ENCODE data around the gene SMAD3.

Gene SMAD3

GRCh38 chr15:67167091-67167490, 101.7 kb downstream of the SMAD3 start:
- no peak for DNase-seq

DNA sequence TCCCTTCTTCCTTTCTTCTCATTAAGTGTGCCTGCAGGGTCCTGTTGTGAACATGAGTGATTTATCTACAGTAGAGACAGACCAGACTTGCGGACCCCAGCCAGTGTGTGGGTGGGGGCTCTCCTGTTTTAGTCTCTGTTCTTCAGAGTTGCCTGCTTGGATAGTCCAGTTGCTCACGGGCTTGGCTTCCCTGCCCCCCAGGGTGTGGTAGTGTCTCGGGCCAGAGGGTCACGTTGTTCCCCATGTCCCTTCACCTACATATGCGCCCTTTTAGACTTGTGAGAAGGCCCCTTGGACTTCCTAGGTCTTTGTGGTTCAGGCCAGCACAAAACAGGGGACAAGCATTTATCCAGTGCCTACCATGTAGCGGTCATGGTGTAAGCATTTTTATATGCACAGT, 103.3 kb downstream of the SMAD3 start:
- DNase-seq: no peak

DNA sequence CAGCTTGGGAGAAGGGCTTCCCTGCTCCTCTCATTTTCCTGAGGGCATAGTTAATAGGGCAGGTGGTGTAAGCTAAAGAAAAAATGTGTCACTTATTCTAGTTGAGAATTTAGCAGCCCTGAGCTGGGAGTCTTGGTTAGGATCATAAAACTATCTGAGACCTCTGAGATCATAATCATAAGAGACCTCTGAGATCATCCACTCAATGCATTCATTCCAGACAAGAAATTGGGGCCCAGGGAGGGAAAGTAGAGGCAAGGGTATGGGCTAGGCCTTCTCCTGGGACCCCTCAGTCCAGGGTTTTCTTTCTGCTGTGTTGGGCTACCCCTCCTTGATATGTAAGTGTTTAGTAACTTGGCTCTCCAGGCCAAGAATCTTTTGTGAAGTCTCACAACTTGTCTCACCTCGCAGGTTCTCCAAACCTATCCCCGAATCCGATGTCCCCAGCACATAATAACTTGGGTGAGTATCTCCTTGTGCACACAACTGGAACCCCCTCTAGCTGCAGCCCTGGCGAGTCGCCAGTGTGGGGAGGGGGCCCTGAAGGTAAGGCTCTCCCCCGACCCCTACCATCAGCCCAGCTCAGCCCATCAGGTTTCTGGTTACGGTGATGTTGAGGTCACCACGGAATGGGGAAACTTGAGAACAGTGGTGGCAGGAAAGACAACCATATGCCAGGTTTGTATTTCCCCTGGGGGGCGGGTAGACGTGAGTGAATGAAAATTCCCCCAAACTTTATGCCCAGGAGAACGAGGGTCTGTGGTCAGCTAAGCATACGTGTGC, 104.9 kb downstream of the SMAD3 start:
- no peak for DNase-seq

GRCh38 chr15:67171471-67171870, 106.1 kb downstream of the SMAD3 start:
- no peak for DNase-seq

GRCh38 chr15:67172172-67172571, 106.8 kb downstream of the SMAD3 start:
- no peak for DNase-seq

DNA sequence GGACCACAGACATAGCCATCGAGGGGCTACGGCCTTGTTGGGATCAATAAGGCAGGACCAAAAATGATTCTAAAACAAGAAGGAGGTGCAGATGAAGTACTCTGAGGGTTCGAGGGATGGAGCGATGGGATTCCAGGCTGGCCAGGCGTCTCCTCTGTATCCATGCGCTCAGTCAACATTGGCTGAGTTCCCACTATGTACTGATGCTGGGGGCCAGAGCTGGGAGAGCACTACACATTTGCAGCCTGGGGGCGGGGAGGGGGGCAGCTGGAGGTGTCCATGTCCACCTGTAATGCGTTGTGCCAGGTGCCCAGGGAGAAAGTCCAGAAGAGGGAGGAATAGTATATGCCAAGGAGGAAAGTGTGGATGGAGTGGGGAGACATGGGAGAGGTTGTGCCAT, 107.6 kb downstream of the SMAD3 start:
- DNase-seq: no peak

GRCh38 chr15:67173786-67174185, 108.4 kb downstream of the SMAD3 start:
- no peak for DNase-seq

DNA sequence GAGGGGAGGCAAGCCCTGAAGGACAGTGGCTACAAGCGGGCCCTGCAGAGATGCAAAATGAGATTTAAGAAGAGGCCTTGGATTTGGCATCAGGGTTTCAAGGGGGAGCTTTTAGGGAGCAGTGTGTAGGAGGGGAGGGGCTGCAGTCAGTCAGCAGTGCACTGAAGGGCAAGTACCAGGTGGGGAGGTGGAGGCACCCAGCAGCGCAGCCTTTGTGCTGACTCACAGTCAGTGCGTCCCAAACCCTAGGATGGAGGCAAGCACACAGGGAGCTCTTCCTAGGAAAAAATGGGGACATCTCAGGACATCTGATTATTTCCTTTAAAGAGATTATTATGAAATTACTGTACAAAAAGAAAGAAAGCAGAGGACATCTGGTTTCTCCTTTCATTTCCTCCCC, 109.0 kb downstream of the SMAD3 start:
- DNase-seq: no peak

GRCh38 chr15:67174864-67175573, 109.6 kb downstream of the SMAD3 start:
- DNase-seq: no peak

DNA sequence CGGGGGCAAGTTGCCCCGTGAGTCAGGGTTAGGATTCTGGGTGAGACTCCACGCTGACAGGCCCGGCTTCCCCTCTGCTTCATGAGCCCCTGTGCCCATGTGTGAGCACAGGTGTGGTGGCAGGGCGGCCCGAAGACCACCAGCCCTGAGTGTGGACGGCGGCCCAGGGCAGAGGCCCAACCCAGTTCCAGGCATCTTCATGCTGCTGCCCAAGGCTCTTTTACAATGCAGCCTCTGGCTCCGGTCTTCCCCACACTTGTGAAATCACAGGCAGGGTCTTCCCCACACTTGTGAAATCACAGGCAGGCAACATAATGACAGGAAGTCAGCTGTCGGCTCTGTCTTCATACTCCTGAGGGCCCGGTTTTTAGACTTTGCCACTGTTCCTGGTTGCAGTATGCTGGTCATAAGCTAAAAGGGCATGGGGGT, 110.3 kb downstream of the SMAD3 start:
- no peak for DNase-seq

GRCh38 chr15:67176195-67176971, 111.0 kb downstream of the SMAD3 start:
- DNase-seq: no peak

DNA sequence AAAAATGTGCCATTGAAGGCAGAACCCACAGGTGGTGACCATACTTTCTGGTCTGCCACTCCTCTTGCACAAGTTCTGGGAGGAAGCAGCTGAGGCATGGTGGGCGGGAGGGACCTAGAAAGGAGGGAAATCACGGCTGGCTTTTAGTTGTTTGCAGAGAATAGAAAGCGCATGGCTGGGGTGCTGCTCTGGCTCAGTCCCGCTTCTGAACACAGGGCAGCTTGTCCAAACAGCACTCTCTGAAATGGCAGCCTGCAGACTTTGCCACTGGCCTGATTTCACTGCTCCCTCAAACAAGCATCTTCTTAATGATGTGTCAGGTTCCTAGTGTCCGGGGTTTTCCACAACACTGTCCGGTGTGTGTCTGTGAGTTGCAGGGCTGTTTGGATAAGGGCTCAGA, 112.3 kb downstream of the SMAD3 start:
- no peak for DNase-seq

- no peak for DNase-seq
These were observed 113.3 kb downstream of the SMAD3 start for GRCh38 chr15:67178569-67179210.

- DNase-seq: no peak
These were observed 114.1 kb downstream of the SMAD3 start for GRCh38 chr15:67179411-67179995.

DNA sequence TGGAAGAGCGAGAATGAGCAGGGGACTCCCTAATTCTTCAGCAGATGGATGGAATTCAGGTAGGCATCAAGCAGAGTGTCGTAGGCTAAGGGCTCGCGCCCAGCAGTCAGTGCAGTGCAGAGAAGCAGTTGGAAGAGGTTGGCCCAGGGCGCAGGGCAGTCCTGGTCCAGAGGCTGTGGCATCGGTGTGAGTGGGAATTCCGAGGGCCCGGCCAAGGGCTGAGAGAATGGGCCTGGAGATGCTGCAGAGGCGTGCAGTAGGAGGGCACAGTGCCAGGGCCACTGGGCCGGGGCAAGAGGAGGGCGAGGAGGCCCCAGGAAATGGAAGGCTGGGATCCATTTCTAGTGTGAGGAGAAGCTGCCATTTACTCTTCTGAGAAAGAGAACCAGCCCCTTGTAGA, 114.6 kb downstream of the SMAD3 start:
- DNase-seq: no peak

- no peak for DNase-seq
These were observed 115.3 kb downstream of the SMAD3 start for GRCh38 chr15:67180514-67181191.

DNA sequence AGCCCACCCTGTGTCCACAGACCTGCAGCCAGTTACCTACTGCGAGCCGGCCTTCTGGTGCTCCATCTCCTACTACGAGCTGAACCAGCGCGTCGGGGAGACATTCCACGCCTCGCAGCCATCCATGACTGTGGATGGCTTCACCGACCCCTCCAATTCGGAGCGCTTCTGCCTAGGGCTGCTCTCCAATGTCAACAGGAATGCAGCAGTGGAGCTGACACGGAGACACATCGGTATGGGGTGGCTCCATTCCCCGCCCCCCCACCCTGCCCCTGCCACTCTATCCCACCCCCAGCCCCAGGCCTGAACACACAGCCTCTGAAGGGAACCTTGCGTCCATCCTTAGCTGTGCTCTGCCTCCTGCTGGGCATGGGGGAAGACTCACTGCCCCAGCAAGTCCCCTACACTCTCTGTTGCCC, 115.8 kb downstream of the SMAD3 start:
- no peak for DNase-seq

- no peak for DNase-seq
These were observed 118.2 kb downstream of the SMAD3 start for GRCh38 chr15:67183443-67184169.

DNA sequence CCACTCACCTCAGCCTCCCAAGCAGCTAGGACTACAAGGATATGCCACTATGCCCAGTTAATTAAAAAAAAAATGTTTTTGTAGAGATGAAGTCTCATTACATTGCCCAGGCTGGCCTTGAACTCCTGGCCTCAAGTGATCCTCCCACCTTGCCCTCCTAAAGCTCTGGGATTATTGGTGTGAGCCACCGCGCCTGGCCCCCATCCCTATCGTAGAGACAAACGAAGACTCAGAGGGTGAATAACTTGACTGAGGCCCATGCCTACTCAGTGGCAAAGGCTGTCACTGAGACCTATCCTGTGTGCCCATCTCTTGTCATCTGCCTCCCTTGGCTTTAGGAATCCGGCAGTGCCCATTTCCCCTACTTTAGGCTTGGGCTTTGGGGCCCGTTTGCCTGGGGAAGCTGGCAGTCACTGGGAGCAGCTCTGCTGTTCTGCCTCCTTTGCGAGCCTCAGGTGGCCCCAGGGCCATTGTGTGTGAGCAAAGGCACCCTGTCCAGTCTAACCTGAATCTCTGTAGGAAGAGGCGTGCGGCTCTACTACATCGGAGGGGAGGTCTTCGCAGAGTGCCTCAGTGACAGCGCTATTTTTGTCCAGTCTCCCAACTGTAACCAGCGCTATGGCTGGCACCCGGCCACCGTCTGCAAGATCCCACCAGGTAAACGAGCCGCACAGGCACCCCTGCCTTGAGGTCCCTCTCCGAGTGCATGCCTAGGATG, 119.0 kb downstream of the SMAD3 start:
- DNase-seq: no peak

DNA sequence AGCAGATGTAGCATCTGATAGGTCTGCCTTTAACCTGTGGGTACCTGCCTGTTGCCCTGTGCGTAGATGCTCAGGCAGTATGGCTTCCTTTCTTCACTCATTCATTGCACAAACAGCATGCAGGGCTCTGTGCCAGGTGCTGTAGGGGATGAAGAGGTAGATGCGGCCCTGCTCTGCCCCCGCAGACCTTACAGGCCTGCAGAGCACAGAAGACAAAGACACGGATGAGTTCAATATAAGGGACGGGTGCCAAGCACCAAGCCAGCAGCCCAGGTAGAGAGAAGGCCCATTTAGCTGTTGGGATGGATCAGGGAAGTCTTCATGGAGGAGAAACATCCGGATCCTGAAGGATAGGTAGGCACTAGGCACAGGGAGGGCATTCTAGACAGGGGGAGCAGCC, 119.6 kb downstream of the SMAD3 start:
- DNase-seq: no peak
